DND-41 (cell line): ENCODE data around the gene RBKS.

Experiments
- CTCF ChIP-seq: IDR thresholded peaks from 2 replicates; pipeline ENCODE4 v1.5.1; 2012; ENCODE audit warnings: borderline replicate concordance, low read length, moderate library complexity, mild to moderate bottlenecking; ENCODE audit not compliant: poor library complexity, severe bottlenecking; ENCODE audit errors: extremely low read depth
- EZH2 ChIP-seq: IDR thresholded peaks from 3 replicates; pipeline ENCODE4 v1.6.1; 2012; ENCODE audit warnings: borderline replicate concordance, low read depth, mild to moderate bottlenecking, moderate library complexity, low read length, inconsistent platforms; ENCODE audit not compliant: severe bottlenecking

GRCh38 chr2:27922842-27923241 lies 32.7 kb upstream of the RBKS start:
- no peak for TF ChIP-seq CTCF
- TF ChIP-seq EZH2 = no peak
